ENCODE measurements around the gene UBXN1.

- TF ChIP-seq EZH2 (IDR thresholded peaks at IDR 0.05) (no peak), POLR2AphosphoS5 (IDR thresholded peaks at IDR 0.05; ENCODE audit: borderline replicate concordance, low read depth, low read length) (peak; percentile 87)
These were observed at the start of gene UBXN1 for GRCh38 chr11:62678770-62679696.

Data from SK-N-MC (cell line).